HS-5 (cell line): ENCODE measurements around the gene ATAD3C.
"Not testable (repeated sequence)": the region's sequence is repeated elsewhere in the genome, so short reads cannot be mapped to it uniquely, and the experiment has no call there.

Experiments used
- DNase-seq: peaks from one replicate; pipeline ENCODE4 v3.0.0-alpha.2; 2012; ENCODE audit warnings: low read depth

The ATAD3C gene

DNA sequence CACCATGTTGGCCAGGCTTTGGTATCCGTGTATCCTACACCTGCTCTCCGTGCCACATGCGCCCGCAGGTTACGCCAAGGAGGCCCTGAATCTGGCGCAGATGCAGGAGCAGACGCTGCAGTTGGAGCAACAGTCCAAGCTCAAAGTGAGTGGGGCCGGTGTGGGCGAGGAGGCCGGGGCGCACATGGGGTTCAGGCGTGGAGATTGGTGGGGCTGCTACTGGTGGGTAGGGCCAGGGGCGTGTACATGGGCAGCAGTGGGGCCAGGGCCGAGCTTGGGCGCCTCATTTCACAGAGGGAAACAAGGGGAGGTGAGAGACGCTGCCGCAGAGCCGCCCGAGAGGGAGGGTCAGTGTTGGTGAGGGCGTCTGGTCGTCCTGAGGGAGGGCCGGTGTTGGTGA lies 27.7 kb downstream of the ATAD3C start:
- no peak for DNase-seq

DNA sequence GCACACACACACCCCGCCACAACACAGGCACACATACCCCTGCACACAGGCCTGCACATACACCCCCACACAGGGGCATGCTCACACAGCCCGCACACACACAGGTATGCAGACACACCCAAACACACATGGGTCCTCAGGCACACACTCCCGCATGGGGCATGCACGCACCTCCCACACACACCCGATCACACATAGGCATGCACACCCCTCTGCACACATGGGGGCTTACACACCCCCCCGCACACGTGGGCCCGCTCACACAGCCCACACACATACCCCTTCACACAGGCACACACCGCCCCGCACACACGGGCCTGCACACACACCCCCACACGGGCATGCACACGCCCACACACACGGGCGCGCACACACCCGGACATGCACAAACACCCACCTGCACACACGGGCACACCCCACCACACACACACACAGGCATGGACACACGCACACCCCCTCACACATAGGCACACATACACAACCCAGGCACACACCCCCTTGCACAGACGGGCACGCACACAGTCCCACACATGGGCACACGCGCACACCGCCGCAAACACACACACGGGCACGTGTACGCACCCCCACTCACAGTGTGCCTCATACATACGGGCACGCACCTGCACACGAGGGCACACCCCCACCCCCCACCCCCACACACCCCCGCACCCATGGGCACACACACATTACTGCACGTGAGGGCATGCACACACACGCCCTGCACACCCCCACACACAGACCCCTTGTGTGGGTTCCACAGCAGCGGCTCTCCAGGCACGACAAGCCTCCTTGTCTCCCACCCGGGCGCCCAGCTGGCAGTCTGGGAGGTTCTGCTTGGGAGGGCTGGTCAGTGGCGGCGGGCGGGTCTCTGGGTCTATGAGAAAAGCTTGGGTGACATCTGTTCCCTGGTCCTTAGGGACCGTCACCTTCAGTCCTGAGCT lies 30.3 kb downstream of the ATAD3C start:
- no peak for DNase-seq

DNA sequence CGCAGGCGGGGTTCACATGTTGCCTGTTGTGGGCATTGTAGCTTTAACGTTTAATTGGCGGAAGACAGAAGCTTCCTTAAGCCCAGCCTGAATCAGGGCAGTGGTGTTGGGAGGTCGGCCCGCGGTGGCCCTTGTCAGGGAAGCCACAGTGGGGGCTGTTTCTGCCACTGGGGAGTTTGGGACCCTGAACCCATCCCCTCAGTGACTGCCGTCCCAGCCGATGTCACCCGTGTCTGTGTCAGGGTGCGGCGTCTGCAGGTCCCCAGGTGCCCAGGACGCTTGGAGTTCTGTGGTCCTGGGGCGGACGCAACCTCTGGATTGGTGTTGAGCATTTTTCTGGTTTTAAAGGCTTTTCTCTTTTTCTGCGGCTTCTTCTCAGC lies 31.0 kb downstream of the ATAD3C start:
- not testable (repeated sequence) for DNase-seq

DNA sequence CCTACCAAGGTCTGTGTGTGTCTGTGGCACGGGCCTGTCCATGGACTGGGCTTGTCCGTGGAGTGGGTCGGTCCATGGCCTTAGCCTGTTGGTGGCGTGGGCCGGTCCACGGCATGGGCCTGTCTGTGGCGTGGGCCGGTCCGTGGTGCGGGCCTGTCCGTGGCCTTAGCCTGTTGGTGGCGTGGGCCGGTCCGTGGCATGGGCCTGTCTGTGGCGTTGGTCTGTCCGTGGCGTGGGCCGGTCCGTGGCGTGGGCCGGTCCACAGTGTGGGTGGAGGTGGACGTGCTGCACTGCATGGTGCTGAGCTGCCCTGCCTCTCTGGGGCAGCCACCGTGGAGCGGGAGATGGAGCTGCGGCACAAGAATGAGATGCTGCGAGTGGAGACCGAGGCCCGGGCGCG lies 32.3 kb downstream of the ATAD3C start:
- DNase-seq = not testable (repeated sequence)

DNA sequence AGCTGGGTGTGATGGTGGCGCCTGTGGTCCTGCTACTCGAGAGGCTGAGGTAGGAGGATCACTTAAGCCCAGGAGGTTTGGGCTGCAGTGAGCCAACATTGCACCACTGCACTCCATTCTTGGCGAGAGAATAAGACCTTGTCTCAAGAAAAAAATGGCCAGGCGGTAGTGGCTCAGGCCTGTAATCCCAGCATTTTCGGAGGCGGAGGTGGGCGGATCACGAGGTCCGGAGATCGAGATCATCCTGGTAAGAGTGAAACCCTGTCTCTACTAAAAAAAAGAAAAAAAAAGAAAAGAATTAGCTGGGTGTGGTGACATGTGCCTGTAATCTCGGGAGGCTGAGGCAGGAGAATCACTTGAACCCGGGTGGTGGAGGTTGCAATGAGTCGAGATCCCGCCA lies 33.4 kb downstream of the ATAD3C start:
- DNase-seq = no peak

DNA sequence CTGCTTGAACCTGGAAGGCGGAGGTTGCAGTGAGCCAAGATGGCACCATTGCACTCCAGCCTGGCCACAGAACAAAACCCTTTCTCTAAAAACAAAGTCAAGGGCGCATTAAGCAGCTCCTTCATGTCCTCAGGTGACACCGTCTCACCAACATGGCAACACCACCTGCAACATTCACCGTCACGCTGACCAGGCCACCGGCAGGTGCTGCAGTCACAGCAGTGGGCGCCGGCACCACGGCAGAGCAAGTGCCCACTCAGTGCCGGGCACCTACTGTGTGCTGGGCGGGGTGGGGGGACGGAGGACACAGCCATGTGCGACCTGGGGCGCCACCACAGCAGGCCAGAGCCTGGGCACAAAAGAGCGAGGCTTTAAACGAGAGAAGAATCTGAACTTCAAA lies 34.2 kb downstream of the ATAD3C start:
- DNase-seq = no peak

DNA sequence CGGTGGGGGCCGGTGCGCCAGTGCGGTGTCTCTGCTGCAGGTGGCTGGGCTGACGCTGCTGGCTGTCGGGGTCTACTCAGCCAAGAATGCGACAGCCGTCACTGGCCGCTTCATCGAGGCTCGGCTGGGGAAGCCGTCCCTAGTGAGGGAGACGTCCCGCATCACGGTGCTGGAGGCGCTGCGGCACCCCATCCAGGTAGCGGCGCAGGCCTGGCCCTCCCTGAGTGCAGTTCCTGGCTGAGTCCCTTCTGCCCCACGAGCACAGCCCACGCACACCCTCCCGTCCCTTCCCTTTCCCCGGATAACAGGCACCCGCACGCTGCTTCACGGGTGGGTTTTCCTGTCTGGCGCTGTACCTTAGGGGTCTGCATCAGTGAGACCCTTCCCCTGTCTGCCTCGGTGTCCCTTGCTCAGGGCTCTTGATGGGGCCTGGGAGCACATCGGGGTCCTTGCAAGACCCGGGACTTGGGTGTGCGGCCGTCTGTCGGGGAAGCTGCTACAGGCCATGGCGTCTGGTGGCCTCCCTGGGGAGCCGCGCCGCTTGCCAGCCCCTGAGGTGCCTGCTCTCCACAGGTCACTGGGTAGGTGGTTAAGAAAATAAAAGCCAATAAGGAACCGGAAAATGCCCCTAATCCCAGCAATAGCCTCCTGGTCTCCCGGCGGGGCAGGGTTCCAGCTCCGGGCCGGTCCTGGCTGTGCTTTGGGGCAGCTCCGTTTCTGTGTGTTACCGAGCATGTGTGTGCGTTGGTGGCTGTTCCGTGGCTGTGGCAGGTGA lies 35.7 kb downstream of the ATAD3C start:
- not testable (repeated sequence) for DNase-seq

DNA sequence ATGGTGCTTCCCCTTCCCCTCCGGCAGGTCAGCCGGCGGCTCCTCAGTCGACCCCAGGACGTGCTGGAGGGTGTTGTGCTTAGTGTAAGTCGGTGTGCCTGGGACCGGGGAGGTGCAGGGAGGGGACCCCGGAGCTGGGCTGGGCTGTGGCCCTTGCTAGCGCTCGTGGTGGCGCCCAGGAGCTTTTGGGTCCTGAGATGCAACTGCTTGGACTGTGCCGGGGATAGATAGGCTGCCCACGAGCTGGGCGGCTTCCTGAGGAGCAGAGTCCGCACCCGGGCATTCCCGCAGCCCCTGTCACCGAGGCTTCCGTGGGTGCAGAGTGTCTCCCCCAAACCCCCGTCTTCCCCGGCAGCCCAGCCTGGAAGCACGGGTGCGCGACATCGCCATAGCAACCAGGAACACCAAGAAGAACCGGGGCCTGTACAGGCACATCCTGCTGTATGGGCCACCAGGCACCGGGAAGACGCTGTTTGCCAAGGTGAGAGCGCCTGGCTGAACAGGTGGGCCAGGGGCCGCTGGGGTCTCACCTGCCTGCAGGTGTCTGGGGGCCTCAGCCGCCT lies 36.3 kb downstream of the ATAD3C start:
- not testable (repeated sequence) for DNase-seq

DNA sequence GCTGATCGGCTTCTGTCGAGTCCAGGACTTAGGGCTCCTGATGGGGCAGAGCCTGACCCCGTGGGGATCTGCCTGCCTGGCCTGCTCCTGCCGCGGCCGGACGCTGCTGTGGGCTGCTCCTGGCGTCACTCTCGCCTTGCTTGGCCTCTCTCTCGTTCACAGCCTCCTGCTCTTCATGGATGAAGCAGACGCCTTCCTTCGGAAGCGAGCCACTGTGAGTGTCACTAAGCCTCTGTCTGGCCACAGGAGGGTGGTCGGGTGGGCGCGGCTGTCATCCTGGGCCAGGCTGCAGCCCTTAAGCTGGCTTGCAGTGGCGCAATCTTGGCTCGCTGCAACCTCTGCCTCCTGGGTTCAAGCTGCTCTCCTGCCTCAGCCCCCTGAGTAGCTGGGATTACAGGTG lies 38.2 kb downstream of the ATAD3C start:
- no peak for DNase-seq

DNA sequence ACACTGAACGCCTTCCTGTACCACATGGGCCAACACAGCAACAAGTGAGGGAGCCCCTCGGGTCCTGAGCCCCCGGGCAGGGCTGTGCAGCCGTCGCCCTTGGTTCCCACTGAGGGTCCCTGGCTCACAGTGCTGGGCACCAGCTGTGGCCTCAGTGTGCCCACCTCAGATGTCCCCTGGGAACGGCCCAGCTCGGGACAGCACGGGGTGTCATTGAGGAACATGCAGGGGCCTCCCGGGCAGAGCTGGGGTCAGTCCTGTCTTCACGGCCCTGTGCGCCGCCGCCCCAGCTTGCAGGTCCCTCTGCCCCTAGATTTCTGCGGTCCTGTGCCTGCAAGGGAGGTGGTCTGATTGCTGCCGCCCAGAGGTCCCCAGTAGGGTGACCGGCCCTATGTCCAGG lies 39.7 kb downstream of the ATAD3C start:
- DNase-seq = no peak

DNA sequence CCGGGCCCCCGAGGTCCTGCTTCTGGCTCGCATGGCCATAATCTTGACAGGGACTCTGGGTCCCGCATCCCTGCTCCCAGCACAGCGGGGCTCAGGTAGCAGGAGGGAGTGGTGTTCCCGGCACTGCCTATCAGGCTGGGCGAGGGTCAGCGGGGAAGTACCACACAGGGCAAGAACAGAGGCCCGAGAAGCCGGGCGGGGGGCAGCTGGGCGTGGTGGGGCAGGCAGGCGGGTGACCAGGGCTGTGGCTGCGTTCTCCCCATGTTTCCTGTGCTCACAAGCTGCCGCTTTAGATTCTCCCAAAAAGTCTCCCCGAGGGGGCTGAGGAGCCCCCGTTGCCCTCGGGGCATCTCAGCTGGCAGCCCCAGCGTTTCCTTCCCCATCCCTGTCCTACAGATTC lies 40.4 kb downstream of the ATAD3C start:
- DNase-seq = no peak

DNA sequence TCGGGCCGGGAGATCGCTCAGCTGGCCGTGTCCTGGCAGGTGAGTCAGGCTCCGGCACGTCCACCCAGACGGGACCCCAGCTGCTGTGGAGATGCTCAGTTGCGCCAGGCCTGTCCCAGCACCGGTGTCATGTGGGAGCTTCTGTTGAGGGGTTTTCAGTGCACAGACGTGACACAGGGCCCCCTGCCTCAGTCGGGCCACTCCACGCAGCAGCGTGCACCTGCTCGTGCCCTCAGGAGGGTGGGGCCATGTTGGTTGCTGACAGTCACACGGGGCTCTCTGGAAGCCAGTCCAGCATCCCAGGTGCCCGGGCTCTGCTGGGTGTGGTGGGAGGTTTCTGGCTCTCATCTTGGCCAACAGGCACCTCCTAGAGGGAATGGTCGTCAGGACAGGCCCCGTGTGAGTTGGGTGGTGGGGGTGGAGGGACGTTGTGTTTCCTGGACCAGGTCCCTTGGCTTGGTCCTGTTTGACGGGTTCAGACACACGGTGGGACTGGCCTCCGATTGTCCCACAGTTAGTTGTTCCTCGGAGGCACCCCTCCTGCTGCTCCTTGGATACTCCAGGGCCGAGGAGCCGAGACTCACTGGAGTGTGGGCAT lies 41.2 kb downstream of the ATAD3C start:
- no peak for DNase-seq

DNA sequence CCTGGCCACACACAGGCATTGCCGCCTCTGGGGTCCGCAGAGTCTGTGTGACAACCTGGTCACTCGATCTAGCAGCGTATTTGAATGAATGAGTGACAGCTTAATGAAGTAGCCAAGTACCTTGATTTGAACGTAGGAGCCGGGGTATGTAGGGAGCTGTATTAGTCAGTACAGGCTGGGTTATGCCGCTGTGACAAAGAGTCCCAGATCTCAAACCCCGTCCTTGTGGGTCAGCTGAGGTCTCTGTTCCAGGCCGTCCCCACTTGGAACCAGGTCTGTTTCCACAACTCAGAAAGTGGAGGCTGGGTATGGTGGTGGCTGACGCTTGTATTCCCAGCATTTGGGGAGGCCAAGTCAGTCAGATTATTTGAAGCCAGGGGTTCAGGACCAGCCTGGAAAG lies 42.1 kb downstream of the ATAD3C start:
- DNase-seq = no peak

DNA sequence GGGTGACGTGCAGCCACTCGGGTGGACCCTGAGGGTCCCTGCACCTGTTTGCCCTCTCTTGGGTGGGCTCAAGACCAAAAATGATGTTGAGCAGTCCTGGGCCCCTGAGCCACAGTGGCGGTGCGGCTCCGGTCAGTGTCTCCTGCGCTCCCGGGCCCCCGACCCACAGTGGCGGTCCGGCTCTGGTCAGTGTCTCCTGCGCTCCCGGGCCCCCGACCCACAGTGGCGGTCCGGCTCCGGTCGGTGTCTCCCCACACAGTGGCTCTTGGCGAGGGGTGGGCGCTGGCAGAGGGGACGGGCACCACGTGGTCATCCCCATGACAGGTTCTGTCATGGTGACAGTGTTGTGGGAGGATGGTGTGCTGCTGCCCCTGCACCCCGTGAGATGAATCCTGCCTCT lies 44.8 kb downstream of the ATAD3C start:
- not testable (repeated sequence) for DNase-seq

DNA sequence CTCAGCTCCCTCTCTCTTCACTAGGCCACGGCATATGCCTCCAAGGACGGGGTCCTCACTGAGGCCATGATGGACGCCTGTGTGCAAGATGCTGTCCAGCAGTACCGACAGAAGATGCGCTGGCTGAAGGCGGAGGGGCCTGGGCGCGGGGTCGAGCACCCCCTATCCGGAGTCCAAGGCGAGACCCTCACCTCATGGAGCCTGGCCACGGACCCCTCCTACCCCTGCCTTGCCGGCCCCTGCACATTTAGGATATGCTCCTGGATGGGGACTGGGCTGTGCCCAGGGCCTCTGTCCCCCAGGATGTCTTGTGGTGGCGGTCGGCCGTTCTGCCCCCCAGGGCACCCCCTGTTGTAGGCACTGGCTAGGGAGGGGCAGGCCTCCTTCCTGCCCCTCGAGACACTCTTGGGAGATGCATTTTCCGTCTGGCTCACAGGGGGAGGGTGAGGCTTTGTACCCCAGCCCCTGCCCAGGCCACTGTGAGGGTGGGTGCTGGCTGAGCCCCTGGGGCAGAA lies 46.0 kb downstream of the ATAD3C start:
- not testable (repeated sequence) for DNase-seq

DNA sequence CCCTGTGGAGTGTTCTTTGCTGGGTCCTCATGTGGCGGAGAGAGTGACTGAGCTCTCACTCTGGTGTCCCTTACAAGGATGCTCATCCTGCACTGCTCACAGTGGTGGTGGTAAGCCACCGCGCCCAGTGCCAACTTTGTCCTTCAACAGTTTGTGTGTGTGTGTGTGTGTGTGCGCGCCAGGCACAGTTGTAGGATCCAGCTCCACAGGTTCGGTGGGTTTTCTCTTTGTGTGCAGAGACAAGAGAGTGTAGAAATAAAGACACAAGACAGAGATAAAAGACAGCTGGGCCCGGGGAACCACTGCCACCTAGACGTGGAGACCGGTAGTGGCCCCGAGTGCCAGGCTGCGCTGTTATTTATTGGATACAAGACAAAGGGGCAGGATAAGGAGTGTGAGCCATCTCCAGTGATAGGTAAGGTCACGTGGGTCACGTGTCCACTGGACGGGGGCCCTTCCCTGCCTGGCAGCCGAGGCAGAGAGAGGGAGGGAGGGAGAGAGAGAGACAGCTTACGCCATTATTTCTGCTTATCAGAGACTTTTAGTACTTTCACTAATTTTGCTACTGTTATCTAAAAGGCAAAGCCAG lies 55.4 kb downstream of the ATAD3C start:
- not testable (repeated sequence) for DNase-seq

DNA sequence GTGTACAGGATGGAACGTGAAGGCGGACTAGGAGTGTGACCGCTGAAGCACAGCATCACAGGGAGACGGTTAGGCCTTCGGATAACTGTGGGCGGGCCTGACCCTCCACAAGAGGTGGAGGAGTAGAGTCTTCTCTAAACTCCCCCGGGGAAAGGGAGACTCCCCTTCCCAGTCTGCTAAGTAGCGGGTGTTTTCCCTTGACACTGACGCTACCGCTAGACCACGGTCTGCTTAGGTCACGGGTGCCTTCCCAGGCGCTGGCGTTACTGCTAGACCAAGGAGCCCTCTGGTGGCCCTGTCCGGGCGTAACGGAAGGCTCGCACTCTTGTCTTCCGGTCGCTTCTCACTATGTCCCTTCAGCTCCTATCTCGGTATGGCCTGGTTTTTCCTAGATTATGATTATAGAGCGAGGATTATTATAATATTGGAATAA lies 55.9 kb downstream of the ATAD3C start:
- not testable (repeated sequence) for DNase-seq

DNA sequence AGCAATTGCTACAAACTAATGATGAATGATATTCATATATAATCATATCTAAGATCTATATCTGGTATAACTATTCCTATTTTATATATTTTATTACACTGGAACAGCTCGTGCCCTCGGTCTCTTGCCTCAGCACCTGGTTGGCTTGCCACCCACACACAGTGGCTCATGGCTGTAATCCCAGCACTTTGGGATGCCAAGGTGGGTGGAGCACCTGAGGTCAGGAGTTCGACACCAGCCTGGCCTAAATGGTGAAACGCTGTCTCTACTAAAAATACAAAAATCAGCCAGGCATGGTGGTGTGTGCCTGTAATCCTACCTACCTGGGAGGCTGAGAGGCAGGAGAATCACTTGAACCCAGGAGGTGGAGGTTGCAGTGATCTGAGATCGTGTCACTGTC lies 56.3 kb downstream of the ATAD3C start:
- DNase-seq = not testable (repeated sequence)

DNA sequence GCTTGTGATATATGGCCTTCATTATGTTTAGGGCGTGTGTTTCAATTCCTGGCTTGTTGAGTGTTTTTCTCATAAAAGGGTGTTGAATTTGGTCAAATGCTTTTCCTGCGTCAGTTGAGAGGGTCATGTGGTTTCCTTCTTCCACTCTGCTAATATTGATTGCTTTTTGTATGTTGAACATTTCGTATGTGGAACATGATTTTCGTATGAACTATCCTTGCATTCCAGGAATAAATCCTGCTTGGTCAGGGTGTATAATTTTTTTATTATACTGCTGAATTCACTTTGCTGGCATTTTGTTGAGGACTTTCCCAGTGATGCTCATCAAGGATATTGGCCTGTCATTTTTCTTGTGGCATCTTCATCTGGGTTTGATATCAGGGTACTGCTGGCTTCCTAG lies 57.8 kb downstream of the ATAD3C start:
- DNase-seq = no peak

DNA sequence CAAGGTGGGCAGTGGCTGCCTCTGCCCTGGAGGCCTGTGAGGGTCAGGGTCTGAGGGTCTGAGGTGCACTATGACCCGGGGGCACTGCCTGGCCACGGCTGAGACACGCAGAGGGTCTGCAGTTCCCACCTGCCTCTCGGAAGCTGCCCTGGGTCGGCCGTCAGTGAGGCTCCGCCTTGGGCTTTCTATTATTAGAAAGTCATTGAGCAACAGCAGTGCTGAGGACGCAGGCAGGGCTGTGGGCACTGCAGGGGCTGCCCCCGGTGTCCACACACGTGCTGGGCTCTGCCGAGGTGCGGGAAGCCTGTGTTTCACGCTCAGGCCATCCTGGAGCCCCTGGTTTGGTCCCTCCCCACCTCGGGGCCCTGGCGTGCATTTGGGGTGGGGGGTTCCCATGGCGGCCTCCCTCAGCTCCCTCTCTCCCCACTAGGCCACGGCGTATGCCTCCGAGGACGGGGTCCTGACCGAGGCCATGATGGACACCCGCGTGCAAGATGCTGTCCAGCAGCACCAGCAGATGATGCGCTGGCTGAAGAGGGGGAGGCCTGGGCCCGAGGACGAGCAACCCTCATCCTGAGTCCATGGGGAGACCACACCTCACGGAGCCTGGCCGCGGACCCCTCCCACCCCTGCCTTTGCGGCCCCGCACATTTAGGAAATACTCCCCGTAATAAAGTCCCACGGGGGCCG lies 59.4 kb downstream of the ATAD3C start:
- DNase-seq = not testable (repeated sequence)

DNA sequence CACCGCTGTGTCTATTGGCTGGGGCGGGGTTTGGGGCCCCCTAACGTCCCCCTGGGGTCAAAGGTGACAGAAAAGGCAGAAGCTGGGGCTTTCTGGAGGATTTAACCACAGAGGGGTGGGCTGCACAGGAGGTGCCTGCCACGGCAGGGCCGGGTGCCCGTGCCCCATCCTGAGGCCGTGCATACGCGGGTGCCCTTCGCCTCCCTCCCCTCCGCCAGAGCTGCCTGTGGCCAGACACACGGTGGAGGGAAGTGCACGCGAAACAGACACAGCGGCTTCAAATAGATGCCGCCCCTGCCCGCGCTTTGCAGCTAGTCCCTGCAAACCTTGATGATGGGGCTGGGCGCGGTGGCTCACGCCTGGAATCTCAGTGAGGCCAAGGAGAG lies 60.0 kb downstream of the ATAD3C start:
- not testable (repeated sequence) for DNase-seq
